ENCODE results near the gene TBC1D22B.

GRCh38 chr6:37347177-37347576, 89.6 kb downstream of the TBC1D22B start:
- TF ChIP-seq POLR2A (IDR thresholded peaks at IDR 0.05; ENCODE audit: low read depth, low read length) (no peak), POLR2AphosphoS5 (IDR thresholded peaks at IDR 0.05; ENCODE audit: low read depth, low read length) (no peak)

Measured in GM12892 (cell line).